Limb (tissue), 2 donors: Measurements from ENCODE around the gene LHX3.

Source experiments
- DNase-seq, 2 donors: peaks; one replicate each; pipeline ENCODE4 v3.0.0-alpha.2; 2016; ENCODE audit errors: extremely low spot score in 2 of 2

Gene LHX3

GRCh38 chr9:136178061-136178772 lies 26.7 kb downstream of the LHX3 start:
- DNase-seq: no peak

GRCh38 chr9:136177224-136177623 lies 27.7 kb downstream of the LHX3 start:
- no peak for DNase-seq

- DNase-seq: peak; percentile 18 to 50
These were observed 29.2 kb downstream of the LHX3 start for GRCh38 chr9:136175616-136176197.

GRCh38 chr9:136174779-136175615 lies 29.9 kb downstream of the LHX3 start:
- no peak for DNase-seq

GRCh38 chr9:136173648-136174290 lies 31.2 kb downstream of the LHX3 start:
- DNase-seq: no peak

- DNase-seq: no peak
These were observed 32.4 kb downstream of the LHX3 start for GRCh38 chr9:136172412-136173079.

- DNase-seq: no peak
These were observed 33.0 kb downstream of the LHX3 start for GRCh38 chr9:136171801-136172411.

- no peak for DNase-seq
These were observed 33.7 kb downstream of the LHX3 start for GRCh38 chr9:136171009-136171800.

GRCh38 chr9:136170006-136170901 lies 34.7 kb downstream of the LHX3 start:
- DNase-seq: peak in 1 of 2 donors; percentile 70

- no peak for DNase-seq
These were observed 35.4 kb downstream of the LHX3 start for GRCh38 chr9:136169495-136169894.

- no peak for DNase-seq
These were observed 41.6 kb downstream of the LHX3 start for GRCh38 chr9:136163248-136163850.

- no peak for DNase-seq
These were observed 43.8 kb downstream of the LHX3 start for GRCh38 chr9:136160995-136161610.

GRCh38 chr9:136160381-136160841 lies 44.5 kb downstream of the LHX3 start:
- no peak for DNase-seq

GRCh38 chr9:136159851-136160250 lies 45.1 kb downstream of the LHX3 start:
- DNase-seq: no peak

GRCh38 chr9:136157477-136158265 lies 47.3 kb downstream of the LHX3 start:
- DNase-seq: no peak

- no peak for DNase-seq
These were observed 48.5 kb downstream of the LHX3 start for GRCh38 chr9:136156209-136157120.
